ENCODE data around the gene BCL11B.

BCL11B gene

GRCh38 chr14:99261912-99262787 is 9.8 kb downstream of the BCL11B start:
- Histone ChIP-seq H3K4me3 (ENCODE audit: low read length) (no peak overlapping the region), H3K27me3 (ENCODE audit: control insufficient read depth, insufficient read depth, low read length) (peaks cover 2% of the 10 kb centered on the region), H3K36me3 (ENCODE audit: control insufficient read depth, insufficient read depth, low read length) (no peaks in the 10 kb centered on the region), H3K27ac (ENCODE audit: low read depth, low read length) (no peak overlapping the region), H3K9ac (ENCODE audit: low read length) (no peak overlapping the region), H3K4me1 (ENCODE audit: control insufficient read depth, insufficient read depth, low read length) (no peaks in the 10 kb centered on the region)

- H3K27me3 ChIP-seq (ENCODE audit: control insufficient read depth, insufficient read depth, low read length) = no peaks in the 10 kb centered on the region
- no peak overlapping the region for H3K9ac ChIP-seq (ENCODE audit: low read length)
- H3K4me1 ChIP-seq (ENCODE audit: control insufficient read depth, insufficient read depth, low read length) = no peaks in the 10 kb centered on the region
- no peak overlapping the region for H3K4me3 ChIP-seq (ENCODE audit: low read length)
- H3K27ac ChIP-seq (ENCODE audit: low read depth, low read length) = no peak overlapping the region
- no peaks in the 10 kb centered on the region for H3K36me3 ChIP-seq (ENCODE audit: control insufficient read depth, insufficient read depth, low read length)
These were observed 11.1 kb downstream of the BCL11B start for GRCh38 chr14:99260587-99261551.

- H3K4me1 ChIP-seq (ENCODE audit: control insufficient read depth, insufficient read depth, low read length) = no peaks in the 10 kb centered on the region
- no peaks in the 10 kb centered on the region for H3K27me3 ChIP-seq (ENCODE audit: control insufficient read depth, insufficient read depth, low read length)
- no peak overlapping the region for H3K4me3 ChIP-seq (ENCODE audit: low read length)
- H3K36me3 ChIP-seq (ENCODE audit: control insufficient read depth, insufficient read depth, low read length) = no peaks in the 10 kb centered on the region
- H3K27ac ChIP-seq (ENCODE audit: low read depth, low read length) = no peak overlapping the region
- H3K9ac ChIP-seq (ENCODE audit: low read length) = no peak overlapping the region
These were observed 11.9 kb downstream of the BCL11B start for GRCh38 chr14:99260116-99260515.

- Histone ChIP-seq H3K4me1 (ENCODE audit: control insufficient read depth, insufficient read depth, low read length) (no peaks in the 10 kb centered on the region), H3K36me3 (ENCODE audit: control insufficient read depth, insufficient read depth, low read length) (no peaks in the 10 kb centered on the region), H3K4me3 (ENCODE audit: low read length) (no peak overlapping the region), H3K27ac (ENCODE audit: low read depth, low read length) (no peak overlapping the region), H3K27me3 (ENCODE audit: control insufficient read depth, insufficient read depth, low read length) (no peaks in the 10 kb centered on the region), H3K9ac (ENCODE audit: low read length) (no peak overlapping the region)
These were observed 12.9 kb downstream of the BCL11B start for GRCh38 chr14:99258876-99259726.

- H3K27me3 ChIP-seq (ENCODE audit: control insufficient read depth, insufficient read depth, low read length) = peaks cover 2% of the 10 kb centered on the region
- H3K9ac ChIP-seq (ENCODE audit: low read length) = no peak overlapping the region
- no peaks in the 10 kb centered on the region for H3K4me1 ChIP-seq (ENCODE audit: control insufficient read depth, insufficient read depth, low read length)
- H3K27ac ChIP-seq (ENCODE audit: low read depth, low read length) = no peak overlapping the region
- H3K36me3 ChIP-seq (ENCODE audit: control insufficient read depth, insufficient read depth, low read length) = no peaks in the 10 kb centered on the region
- H3K4me3 ChIP-seq (ENCODE audit: low read length) = no peak overlapping the region
These were observed 13.6 kb downstream of the BCL11B start for GRCh38 chr14:99258341-99258861.

- Histone ChIP-seq H3K27me3 (ENCODE audit: control insufficient read depth, insufficient read depth, low read length) (peaks cover 3% of the 10 kb centered on the region), H3K4me1 (ENCODE audit: control insufficient read depth, insufficient read depth, low read length) (no peaks in the 10 kb centered on the region), H3K36me3 (ENCODE audit: control insufficient read depth, insufficient read depth, low read length) (no peaks in the 10 kb centered on the region), H3K4me3 (ENCODE audit: low read length) (no peak overlapping the region), H3K9ac (ENCODE audit: low read length) (no peak overlapping the region), H3K27ac (ENCODE audit: low read depth, low read length) (no peak overlapping the region)
These were observed 14.2 kb downstream of the BCL11B start for GRCh38 chr14:99257673-99258221.

- Histone ChIP-seq H3K4me3 (ENCODE audit: low read length) (no peak overlapping the region), H3K36me3 (ENCODE audit: control insufficient read depth, insufficient read depth, low read length) (no peaks in the 10 kb centered on the region), H3K27me3 (ENCODE audit: control insufficient read depth, insufficient read depth, low read length) (peaks cover 3% of the 10 kb centered on the region), H3K27ac (ENCODE audit: low read depth, low read length) (no peak overlapping the region), H3K4me1 (ENCODE audit: control insufficient read depth, insufficient read depth, low read length) (no peaks in the 10 kb centered on the region), H3K9ac (ENCODE audit: low read length) (no peak overlapping the region)
These were observed 14.8 kb downstream of the BCL11B start for GRCh38 chr14:99257122-99257672.

- no peak overlapping the region for H3K4me3 ChIP-seq (ENCODE audit: low read length)
- no peak overlapping the region for H3K9ac ChIP-seq (ENCODE audit: low read length)
- no peaks in the 10 kb centered on the region for H3K4me1 ChIP-seq (ENCODE audit: control insufficient read depth, insufficient read depth, low read length)
- no peaks in the 10 kb centered on the region for H3K36me3 ChIP-seq (ENCODE audit: control insufficient read depth, insufficient read depth, low read length)
- peaks cover 3% of the 10 kb centered on the region for H3K27me3 ChIP-seq (ENCODE audit: control insufficient read depth, insufficient read depth, low read length)
- no peak overlapping the region for H3K27ac ChIP-seq (ENCODE audit: low read depth, low read length)
These were observed 15.5 kb downstream of the BCL11B start for GRCh38 chr14:99256483-99256874.

GRCh38 chr14:99255621-99256482 is 16.1 kb downstream of the BCL11B start:
- H3K27ac ChIP-seq (ENCODE audit: low read depth, low read length) = no peak overlapping the region
- H3K4me3 ChIP-seq (ENCODE audit: low read length) = no peak overlapping the region
- no peaks in the 10 kb centered on the region for H3K4me1 ChIP-seq (ENCODE audit: control insufficient read depth, insufficient read depth, low read length)
- no peak overlapping the region for H3K9ac ChIP-seq (ENCODE audit: low read length)
- no peaks in the 10 kb centered on the region for H3K36me3 ChIP-seq (ENCODE audit: control insufficient read depth, insufficient read depth, low read length)
- peaks cover 3% of the 10 kb centered on the region for H3K27me3 ChIP-seq (ENCODE audit: control insufficient read depth, insufficient read depth, low read length)

GRCh38 chr14:99254328-99255009 is 17.5 kb downstream of the BCL11B start:
- H3K36me3 ChIP-seq (ENCODE audit: control insufficient read depth, insufficient read depth, low read length) = no peaks in the 10 kb centered on the region
- H3K27ac ChIP-seq (ENCODE audit: low read depth, low read length) = no peak overlapping the region
- no peaks in the 10 kb centered on the region for H3K4me1 ChIP-seq (ENCODE audit: control insufficient read depth, insufficient read depth, low read length)
- no peak overlapping the region for H3K4me3 ChIP-seq (ENCODE audit: low read length)
- H3K9ac ChIP-seq (ENCODE audit: low read length) = no peak overlapping the region
- H3K27me3 ChIP-seq (ENCODE audit: control insufficient read depth, insufficient read depth, low read length) = peaks cover 3% of the 10 kb centered on the region

Data from rectal smooth muscle tissue (tissue), 1 donor.